ENCODE measurements around the gene GPRIN1. TPM values are rescaled to one million over a fixed set of nuclear protein-coding genes. Genes with fewer than 3 reads are reported as not detected.

GPRIN1 gene
- total RNA-seq, 1 donor: 2.6 TPM

- H3K4me3 ChIP-seq (ENCODE audit: low read depth, low read length): no peak overlapping the region
- TF ChIP-seq, protein P1, sequence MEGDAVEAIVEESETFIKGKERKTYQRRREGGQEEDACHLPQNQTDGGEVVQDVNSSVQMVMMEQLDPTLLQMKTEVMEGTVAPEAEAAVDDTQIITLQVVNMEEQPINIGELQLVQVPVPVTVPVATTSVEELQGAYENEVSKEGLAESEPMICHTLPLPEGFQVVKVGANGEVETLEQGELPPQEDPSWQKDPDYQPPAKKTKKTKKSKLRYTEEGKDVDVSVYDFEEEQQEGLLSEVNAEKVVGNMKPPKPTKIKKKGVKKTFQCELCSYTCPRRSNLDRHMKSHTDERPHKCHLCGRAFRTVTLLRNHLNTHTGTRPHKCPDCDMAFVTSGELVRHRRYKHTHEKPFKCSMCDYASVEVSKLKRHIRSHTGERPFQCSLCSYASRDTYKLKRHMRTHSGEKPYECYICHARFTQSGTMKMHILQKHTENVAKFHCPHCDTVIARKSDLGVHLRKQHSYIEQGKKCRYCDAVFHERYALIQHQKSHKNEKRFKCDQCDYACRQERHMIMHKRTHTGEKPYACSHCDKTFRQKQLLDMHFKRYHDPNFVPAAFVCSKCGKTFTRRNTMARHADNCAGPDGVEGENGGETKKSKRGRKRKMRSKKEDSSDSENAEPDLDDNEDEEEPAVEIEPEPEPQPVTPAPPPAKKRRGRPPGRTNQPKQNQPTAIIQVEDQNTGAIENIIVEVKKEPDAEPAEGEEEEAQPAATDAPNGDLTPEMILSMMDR (IDR thresholded peaks at IDR 0.05; ENCODE audit: insufficient read depth, low read depth, low read length): no peak
- DNase-seq (ENCODE audit: low read depth): no peak
Measured at GRCh38 chr5:176574297-176574591, 35.7 kb downstream of the GPRIN1 start.

DNA sequence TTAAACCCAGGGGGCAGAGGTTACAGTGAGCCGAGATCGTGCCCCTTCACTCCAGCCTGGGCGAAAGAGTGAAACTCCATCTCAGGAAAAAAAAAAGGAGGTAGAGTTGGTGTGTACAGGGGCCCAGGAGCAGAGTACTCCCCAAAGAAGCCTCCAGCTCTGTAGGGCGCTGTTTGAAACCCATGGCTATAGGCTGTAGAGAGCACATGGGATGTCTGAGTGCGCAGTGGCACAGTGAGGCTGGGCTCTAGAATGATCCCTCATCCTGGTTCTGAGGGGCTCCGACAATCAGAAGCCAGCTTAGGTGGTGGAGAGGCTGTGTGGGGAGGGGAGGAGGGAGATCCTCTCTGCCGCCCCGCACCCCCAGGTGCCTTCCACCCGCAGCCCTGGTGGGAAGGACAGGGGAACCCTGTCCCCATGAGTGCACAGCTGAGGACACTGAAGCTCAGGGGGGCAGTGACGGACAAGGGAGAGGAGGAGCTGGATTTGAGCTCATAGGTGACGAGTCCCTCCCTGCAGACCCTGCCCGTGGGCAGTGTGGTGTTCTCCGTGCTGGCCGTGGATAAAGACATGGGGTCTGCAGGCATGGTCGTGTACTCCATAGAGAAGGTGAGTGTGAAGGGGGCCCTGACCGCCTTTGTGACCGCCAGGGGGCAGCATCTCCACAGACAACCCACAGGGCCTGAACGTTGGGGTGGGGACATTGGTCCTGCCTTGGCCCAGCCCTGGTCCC lies 36.2 kb downstream of the GPRIN1 start:
- DNase-seq (ENCODE audit: low read depth): peak; percentile 50
- TF ChIP-seq, protein P1 (IDR thresholded peaks at IDR 0.05; ENCODE audit: insufficient read depth, low read depth, low read length): peak; percentile 80
- H3K4me3 ChIP-seq (ENCODE audit: low read depth, low read length): no peak overlapping the region

DNA sequence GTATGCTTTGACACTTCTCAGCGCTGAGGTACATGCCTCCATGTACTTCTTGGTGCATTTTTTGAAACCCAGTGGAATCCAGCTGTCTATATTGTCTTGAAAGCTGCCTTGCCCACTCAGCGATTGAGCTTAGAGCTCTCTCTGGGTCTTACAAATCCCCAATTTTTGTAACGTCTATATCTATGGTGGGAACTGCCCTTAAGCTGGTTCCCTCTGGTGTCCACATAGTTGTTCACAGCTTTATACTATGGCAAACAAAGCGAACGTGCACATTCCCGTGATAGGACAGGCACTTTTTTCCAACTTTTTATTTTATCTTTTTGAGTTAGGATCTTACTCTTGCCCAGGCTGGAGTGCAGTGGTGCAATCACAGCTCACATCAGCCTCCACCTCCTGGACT lies 39.9 kb downstream of the GPRIN1 start:
- H3K4me3 ChIP-seq (ENCODE audit: low read depth, low read length): no peak overlapping the region
- peak; percentile 50 for DNase-seq (ENCODE audit: low read depth)
- TF ChIP-seq, protein P1 (IDR thresholded peaks at IDR 0.05; ENCODE audit: insufficient read depth, low read depth, low read length): peak; percentile 44

DNA sequence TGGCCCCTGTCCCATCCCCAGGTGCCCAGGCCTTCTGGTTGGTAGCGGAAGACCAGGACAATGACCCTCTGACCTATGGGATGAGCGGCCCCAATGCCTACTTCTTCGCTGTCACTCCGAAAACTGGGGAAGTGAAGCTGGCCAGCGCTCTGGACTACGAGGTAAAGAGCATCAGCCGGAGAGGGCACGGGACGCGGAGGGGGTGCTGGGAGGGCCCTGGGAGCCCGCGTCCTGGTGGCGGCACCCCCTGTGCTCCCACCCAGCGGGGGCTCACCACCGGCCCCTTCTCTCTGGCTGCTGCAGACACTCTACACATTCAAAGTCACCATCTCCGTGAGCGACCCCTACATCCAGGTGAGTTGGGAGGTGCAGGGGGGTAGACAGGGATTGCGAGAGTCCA lies 41.3 kb downstream of the GPRIN1 start:
- DNase-seq (ENCODE audit: low read depth): no peak
- TF ChIP-seq, protein P1 (IDR thresholded peaks at IDR 0.05; ENCODE audit: insufficient read depth, low read depth, low read length): no peak
- no peak overlapping the region for H3K4me3 ChIP-seq (ENCODE audit: low read depth, low read length)

GRCh38 chr5:176565760-176566288 lies 44.1 kb downstream of the GPRIN1 start:
- DNase-seq (ENCODE audit: low read depth): no peak
- TF ChIP-seq, protein P1 (IDR thresholded peaks at IDR 0.05; ENCODE audit: insufficient read depth, low read depth, low read length): no peak
- no peak overlapping the region for H3K4me3 ChIP-seq (ENCODE audit: low read depth, low read length)

- no peak overlapping the region for H3K4me3 ChIP-seq (ENCODE audit: low read depth, low read length)
- TF ChIP-seq, protein P1 (IDR thresholded peaks at IDR 0.05; ENCODE audit: insufficient read depth, low read depth, low read length): no peak
- no peak for DNase-seq (ENCODE audit: low read depth)
Measured at GRCh38 chr5:176564002-176564401, 46.0 kb downstream of the GPRIN1 start.

GRCh38 chr5:176562189-176562588 lies 47.8 kb downstream of the GPRIN1 start:
- TF ChIP-seq, protein P1 (IDR thresholded peaks at IDR 0.05; ENCODE audit: insufficient read depth, low read depth, low read length): no peak
- DNase-seq (ENCODE audit: low read depth): no peak
- no peak overlapping the region for H3K4me3 ChIP-seq (ENCODE audit: low read depth, low read length)

Measured in fibroblast of villous mesenchyme (primary cell).